Hepatocyte (in vitro differentiated cells): ENCODE data around the gene TMEM209. TPM values are rescaled to one million over a fixed set of nuclear protein-coding genes. Genes with fewer than 3 reads are reported as not detected.

Experiments used
- DNase-seq: peaks from one replicate; pipeline ENCODE4 v3.0.0-alpha.2; 2016; ENCODE audit warnings: low spot score
- H2AFZ ChIP-seq: fragments of 200-600 bp; sonication (generic); 2 replicates; pipeline ENCODE4 v1.6.0; 2016; ENCODE audit warnings: antibody characterized with exemption, mild to moderate bottlenecking
- H3K27ac ChIP-seq: fragments of 200-600 bp; sonication (generic); 2 replicates; pipeline ENCODE4 v1.5.1; 2016; ENCODE audit warnings: mild to moderate bottlenecking
- H3K27me3 ChIP-seq: fragments of 200-600 bp; sonication (generic); 2 replicates; pipeline ENCODE4 v1.6.1; 2016
- H3K36me3 ChIP-seq: fragments of 200-600 bp; sonication (generic); replicated peaks from 2 replicates; pipeline ENCODE4 v1.5.1; 2016; ENCODE audit warnings: low read depth; ENCODE audit not compliant: insufficient read depth
- H3K4me1 ChIP-seq: fragments of 200-600 bp; sonication (generic); 2 replicates; pipeline ENCODE4 v1.5.1; 2016; ENCODE audit warnings: mild to moderate bottlenecking, moderate library complexity; ENCODE audit not compliant: insufficient read depth
- H3K4me2 ChIP-seq: fragments of 200-600 bp; sonication (generic); 2 replicates; pipeline ENCODE4 v1.6.0; 2016
- H3K4me3 ChIP-seq: fragments of 200-600 bp; sonication (generic); 2 replicates; pipeline ENCODE4 v1.5.1; 2016; ENCODE audit warnings: mild to moderate bottlenecking
- H3K79me2 ChIP-seq: fragments of 200-600 bp; sonication (generic); 2 replicates; pipeline ENCODE4 v1.6.0; 2017; ENCODE audit warnings: mild to moderate bottlenecking
- H3K9me2 ChIP-seq: fragments of 200-600 bp; sonication (generic); replicated peaks from 2 replicates; pipeline ENCODE4 v1.6.0; 2017; ENCODE audit warnings: mild to moderate bottlenecking; ENCODE audit not compliant: insufficient read depth
- H3K9me3 ChIP-seq: fragments of 200-600 bp; sonication (generic); 2 replicates; pipeline ENCODE4 v1.5.1; 2016; ENCODE audit warnings: low read depth, mild to moderate bottlenecking
- H4K20me1 ChIP-seq: fragments of 200-600 bp; sonication (generic); 2 replicates; pipeline ENCODE4 v1.6.0; 2016; ENCODE audit warnings: mild to moderate bottlenecking; ENCODE audit not compliant: insufficient read depth, poor library complexity, severe bottlenecking
- EZH2 ChIP-seq: fragments of 200-600 bp; sonication (generic); IDR thresholded peaks from 2 replicates; pipeline ENCODE4 v1.6.1; 2016; ENCODE audit warnings: antibody characterized with exemption, mild to moderate bottlenecking, borderline replicate concordance
- EZH2phosphoT487 ChIP-seq: fragments of 200-600 bp; sonication (generic); IDR thresholded peaks from one replicate; pipeline ENCODE4 v1.6.1; 2018; ENCODE audit warnings: antibody characterized with exemption, mild to moderate bottlenecking, low read depth, moderate library complexity; ENCODE audit not compliant: unreplicated experiment, severe bottlenecking
- WGBS: methylation state at CpG from one replicate; pipeline ENCODE4 v1.1.6; 2016; ENCODE audit warnings: low lambda C conversion rate; ENCODE audit errors: missing lambda C conversion rate; 5-methylcytosine and 5-hydroxymethylcytosine counted together
- polyA plus RNA-seq: library from polyadenylated mRNA; unstranded; fragments of >200 nt; fragmentation: Nextera tagmentation; extraction: Ambion mirVana; gene quantifications from 2 replicates; pipeline ENCODE4 v1.2.1, GENCODE V29; 2016
- total RNA-seq: library from RNA; depleted of rRNA; stranded (reverse); fragments of >200 nt; gene quantifications from 2 replicates; pipeline ENCODE4 v1.2.3, GENCODE V29; 2014
- TF ChIP-seq, protein P1 (sequence below): fragments of 200-600 bp; sonication (generic); IDR thresholded peaks from 2 replicates; pipeline ENCODE4 v1.5.1; 2016; ENCODE audit warnings: antibody characterized with exemption, mild to moderate bottlenecking; ENCODE audit not compliant: poor library complexity

TMEM209 gene
- total and polyA plus RNA-seq, 2 experiments from 2014 or later: 14.2 to 16.1 TPM

GRCh38 chr7:130123501-130123900 is 81.7 kb downstream of the TMEM209 start:
- no peak for TF ChIP-seq EZH2
- TF ChIP-seq, protein P1, sequence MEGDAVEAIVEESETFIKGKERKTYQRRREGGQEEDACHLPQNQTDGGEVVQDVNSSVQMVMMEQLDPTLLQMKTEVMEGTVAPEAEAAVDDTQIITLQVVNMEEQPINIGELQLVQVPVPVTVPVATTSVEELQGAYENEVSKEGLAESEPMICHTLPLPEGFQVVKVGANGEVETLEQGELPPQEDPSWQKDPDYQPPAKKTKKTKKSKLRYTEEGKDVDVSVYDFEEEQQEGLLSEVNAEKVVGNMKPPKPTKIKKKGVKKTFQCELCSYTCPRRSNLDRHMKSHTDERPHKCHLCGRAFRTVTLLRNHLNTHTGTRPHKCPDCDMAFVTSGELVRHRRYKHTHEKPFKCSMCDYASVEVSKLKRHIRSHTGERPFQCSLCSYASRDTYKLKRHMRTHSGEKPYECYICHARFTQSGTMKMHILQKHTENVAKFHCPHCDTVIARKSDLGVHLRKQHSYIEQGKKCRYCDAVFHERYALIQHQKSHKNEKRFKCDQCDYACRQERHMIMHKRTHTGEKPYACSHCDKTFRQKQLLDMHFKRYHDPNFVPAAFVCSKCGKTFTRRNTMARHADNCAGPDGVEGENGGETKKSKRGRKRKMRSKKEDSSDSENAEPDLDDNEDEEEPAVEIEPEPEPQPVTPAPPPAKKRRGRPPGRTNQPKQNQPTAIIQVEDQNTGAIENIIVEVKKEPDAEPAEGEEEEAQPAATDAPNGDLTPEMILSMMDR: no peak
- no peak for TF ChIP-seq EZH2phosphoT487
- no peaks in the 10 kb centered on the region for H4K20me1 ChIP-seq
- H3K36me3 ChIP-seq: no peaks in the 10 kb centered on the region
- no peaks in the 10 kb centered on the region for H3K9me2 ChIP-seq
- no peak overlapping the region for H3K27ac ChIP-seq
- no peak for DNase-seq
- no peaks in the 10 kb centered on the region for H3K9me3 ChIP-seq
- no peaks in the 10 kb centered on the region for H3K27me3 ChIP-seq
- no peaks in the 10 kb centered on the region for H3K4me1 ChIP-seq
- H3K4me3 ChIP-seq: no peak overlapping the region
- no peaks in the 10 kb centered on the region for H3K79me2 ChIP-seq
- no peak overlapping the region for H3K4me2 ChIP-seq
- no peak overlapping the region for H2AFZ ChIP-seq

GRCh38 chr7:130118801-130119200 is 86.4 kb downstream of the TMEM209 start:
- Histone ChIP-seq H3K4me3 (no peak overlapping the region), H3K4me2 (no peak overlapping the region), H3K27ac (no peak overlapping the region), H4K20me1 (no peaks in the 10 kb centered on the region), H3K27me3 (no peaks in the 10 kb centered on the region), H3K9me3 (no peaks in the 10 kb centered on the region), H2AFZ (no peak overlapping the region), H3K9me2 (no peaks in the 10 kb centered on the region), H3K36me3 (no peaks in the 10 kb centered on the region), H3K4me1 (peaks cover 8% of the 10 kb centered on the region), H3K79me2 (no peaks in the 10 kb centered on the region)
- WGBS: 100% methylated on average over 4 of the region's 4 CpGs
- TF ChIP-seq EZH2 (no peak), EZH2phosphoT487 (no peak)
- TF ChIP-seq, protein P1: no peak
- DNase-seq: no peak

DNA sequence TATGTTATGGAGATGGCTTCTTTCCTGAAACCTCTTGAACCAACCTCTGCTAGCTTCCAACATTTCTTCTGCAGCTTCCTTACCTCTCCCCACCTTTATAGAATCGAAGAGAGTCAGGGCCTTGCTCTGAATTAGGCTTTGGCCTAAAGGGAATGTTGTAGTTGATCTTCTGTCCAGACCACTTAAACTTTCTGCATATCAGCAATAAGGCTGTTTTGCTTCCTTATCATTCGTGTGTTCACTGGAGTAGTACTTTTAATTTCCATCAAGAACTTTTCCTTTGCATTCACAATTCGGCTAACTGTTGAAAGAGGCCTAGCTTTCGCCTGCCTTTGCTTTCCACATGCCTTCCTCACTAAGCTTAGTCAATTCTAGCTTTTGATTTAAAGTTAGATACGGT is 86.9 kb downstream of the TMEM209 start:
- no peak for DNase-seq
- TF ChIP-seq EZH2 (no peak), EZH2phosphoT487 (no peak)
- TF ChIP-seq, protein P1: no peak
- Histone ChIP-seq H3K4me1 (peaks cover 13% of the 10 kb centered on the region), H3K36me3 (no peaks in the 10 kb centered on the region), H3K27me3 (no peaks in the 10 kb centered on the region), H3K9me2 (no peaks in the 10 kb centered on the region), H3K4me2 (no peak overlapping the region), H2AFZ (no peak overlapping the region), H3K27ac (no peak overlapping the region), H3K79me2 (no peaks in the 10 kb centered on the region), H3K9me3 (no peaks in the 10 kb centered on the region), H4K20me1 (no peaks in the 10 kb centered on the region), H3K4me3 (no peak overlapping the region)
- WGBS: 85% methylated on average over 5 of the region's 5 CpGs

DNA sequence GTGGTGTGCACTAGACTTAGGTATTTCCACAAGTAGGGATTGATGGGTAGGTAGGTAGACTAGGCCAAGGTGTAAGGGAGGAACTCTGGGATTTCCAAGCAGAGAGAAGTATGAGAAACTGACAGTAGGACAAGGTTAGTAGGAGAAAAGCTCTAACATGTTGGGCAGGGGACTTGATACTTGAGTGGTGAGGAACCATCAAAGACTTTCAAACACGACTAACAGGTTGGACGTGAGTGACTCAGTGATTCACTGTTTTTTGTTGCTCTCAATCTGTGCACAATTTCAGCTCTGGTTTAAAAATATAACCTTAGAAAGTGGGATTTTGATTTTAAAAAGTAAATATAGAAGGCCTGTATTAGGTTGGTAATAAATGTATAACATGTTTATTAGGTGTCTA is 90.4 kb downstream of the TMEM209 start:
- TF ChIP-seq EZH2 (no peak), EZH2phosphoT487 (no peak)
- TF ChIP-seq, protein P1: no peak
- peaks cover 23% of the 10 kb centered on the region for H3K4me1 ChIP-seq
- H3K36me3 ChIP-seq: no peaks in the 10 kb centered on the region
- peak overlapping the region; percentile 35 for H3K27ac ChIP-seq
- 100% methylated on average over 2 of the region's 2 CpGs for WGBS
- H3K27me3 ChIP-seq: no peaks in the 10 kb centered on the region
- no peaks in the 10 kb centered on the region for H4K20me1 ChIP-seq
- no peak overlapping the region for H3K4me3 ChIP-seq
- no peaks in the 10 kb centered on the region for H3K9me2 ChIP-seq
- no peak for DNase-seq
- H2AFZ ChIP-seq: no peak overlapping the region
- no peaks in the 10 kb centered on the region for H3K9me3 ChIP-seq
- H3K4me2 ChIP-seq: no peak overlapping the region
- H3K79me2 ChIP-seq: no peaks in the 10 kb centered on the region
